ENCODE results near the gene VSIG4. TPM values are rescaled to one million over a fixed set of nuclear protein-coding genes. Genes with fewer than 3 reads are reported as not detected.
"Not testable (repeated sequence)": the region's sequence is repeated elsewhere in the genome, so short reads cannot be mapped to it uniquely, and the experiment has no call there.

VSIG4 gene
- total and polyA plus RNA-seq, 4 experiments from 2014 or later, result 0.61 to 1.0 TPM; not detected in 2

DNA sequence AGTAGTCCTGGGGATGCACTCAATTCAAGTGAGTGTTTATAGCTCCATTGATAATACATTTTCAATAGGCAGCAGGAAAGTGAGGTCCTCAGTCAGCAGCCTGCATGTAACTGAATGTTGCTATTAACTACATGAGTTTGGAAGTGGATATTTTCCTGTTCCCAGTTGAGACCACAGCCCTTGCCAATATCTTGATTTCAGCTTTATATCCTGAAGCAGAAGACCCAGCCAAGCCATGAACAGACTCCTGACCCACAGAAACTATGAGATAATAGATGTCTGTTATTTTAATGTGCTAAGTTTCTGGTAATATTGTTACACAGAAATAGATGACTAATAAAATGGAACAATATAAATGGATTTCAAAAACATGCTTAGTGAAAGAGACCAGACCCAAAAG lies 63.7 kb downstream of the VSIG4 start:
- Histone ChIP-seq H3K36me3 (ENCODE audit: insufficient read depth, low read length) (no peaks in the 10 kb centered on the region), H3K27me3 (ENCODE audit: insufficient read depth, low read length) (no peaks in the 10 kb centered on the region), H3K27ac (ENCODE audit: low read depth, low read length) (no peak overlapping the region), H3K9me3 (ENCODE audit: control insufficient read depth in 1 of 2, low read length in 2 of 2) (no peaks in the 10 kb centered on the region), H3K4me3 (ENCODE audit: low read length in 2 of 2) (no peak overlapping the region), H3K4me1 (ENCODE audit: insufficient read depth, low read length) (no peaks in the 10 kb centered on the region)
- Mint-ChIP-seq H3K27ac (no peak overlapping the region), H3K4me1 (no peaks in the 10 kb centered on the region), H3K36me3 (no peaks in the 10 kb centered on the region), H3K9me3 (no peaks in the 10 kb centered on the region), H3K27me3 (peaks cover 0 to 2% of the 10 kb centered on the region in 2 donors), H3K4me3 (no peak overlapping the region)
- POLR2A ChIA-PET (ENCODE audit: partially characterized antibody), result interaction anchor here (0.7 kb wide), 1 partner anchor 18 kb away, joined by 4 read pairs; no protein-coding TSS in a partner anchor
- intact Hi-C loops (cut with micrococcal nuclease), result no loop called here
- CTCF ChIA-PET (ENCODE audit: partially characterized antibody), result no interaction called here
- DNase-seq, result no peak

DNA sequence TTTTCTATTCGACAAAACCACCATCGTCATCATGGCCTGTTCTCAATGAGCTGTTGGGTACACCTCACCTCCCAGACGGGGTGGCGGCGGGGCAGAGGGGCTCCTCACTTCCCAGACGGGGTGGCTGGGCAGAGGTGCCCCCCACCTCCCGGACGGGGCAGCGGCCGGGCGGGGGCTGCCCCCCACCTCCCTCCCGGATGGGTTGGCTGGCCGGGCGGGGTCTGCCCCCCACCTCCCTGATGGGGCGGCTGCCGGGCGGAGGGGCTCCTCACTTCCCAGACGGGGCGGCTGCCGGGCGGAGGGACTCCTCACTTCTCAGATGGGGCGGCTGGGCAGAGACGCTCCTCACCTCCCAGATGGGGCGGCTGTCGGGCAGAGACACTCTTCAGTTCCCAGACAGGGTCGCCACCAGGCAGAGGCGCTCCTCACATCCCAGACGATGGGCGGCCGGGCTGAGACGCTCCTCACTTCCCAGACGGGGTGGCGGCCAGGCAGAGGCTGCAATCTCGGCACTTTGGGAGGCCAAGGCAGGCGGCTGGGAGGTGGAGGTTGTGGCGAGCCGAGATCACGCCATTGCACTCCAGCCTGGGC lies 64.6 kb downstream of the VSIG4 start:
- H3K27me3 Mint-ChIP-seq; H3K4me1 Mint-ChIP-seq; H3K27me3 ChIP-seq (ENCODE audit: insufficient read depth, low read length); H3K9me3 ChIP-seq (ENCODE audit: control insufficient read depth in 1 of 2, low read length in 2 of 2); H3K36me3 Mint-ChIP-seq; H3K4me1 ChIP-seq (ENCODE audit: insufficient read depth, low read length); H3K4me3 Mint-ChIP-seq; H3K9me3 Mint-ChIP-seq; DNase-seq; H3K4me3 ChIP-seq (ENCODE audit: low read length in 2 of 2); H3K27ac ChIP-seq (ENCODE audit: low read depth, low read length); CTCF ChIA-PET (ENCODE audit: partially characterized antibody); H3K36me3 ChIP-seq (ENCODE audit: insufficient read depth, low read length); H3K27ac Mint-ChIP-seq; intact Hi-C loops (cut with micrococcal nuclease): not testable (repeated sequence)
- POLR2A ChIA-PET (ENCODE audit: partially characterized antibody), result interaction anchor here (0.7 kb wide), 1 partner anchor 17 kb away, joined by 4 read pairs; no protein-coding TSS in a partner anchor

Other genes starting within 250 kb of the VSIG4 start
- gene HEPH, start 124.2 kb upstream of the VSIG4 start, total RNA-seq, result not detected
- gene HEPH, start 124.2 kb upstream of the VSIG4 start, polyA plus RNA-seq, result not detected

Data from CD4-positive, alpha-beta memory T cell (primary cell).